ENCODE data around the gene TGIF1.

DNA sequence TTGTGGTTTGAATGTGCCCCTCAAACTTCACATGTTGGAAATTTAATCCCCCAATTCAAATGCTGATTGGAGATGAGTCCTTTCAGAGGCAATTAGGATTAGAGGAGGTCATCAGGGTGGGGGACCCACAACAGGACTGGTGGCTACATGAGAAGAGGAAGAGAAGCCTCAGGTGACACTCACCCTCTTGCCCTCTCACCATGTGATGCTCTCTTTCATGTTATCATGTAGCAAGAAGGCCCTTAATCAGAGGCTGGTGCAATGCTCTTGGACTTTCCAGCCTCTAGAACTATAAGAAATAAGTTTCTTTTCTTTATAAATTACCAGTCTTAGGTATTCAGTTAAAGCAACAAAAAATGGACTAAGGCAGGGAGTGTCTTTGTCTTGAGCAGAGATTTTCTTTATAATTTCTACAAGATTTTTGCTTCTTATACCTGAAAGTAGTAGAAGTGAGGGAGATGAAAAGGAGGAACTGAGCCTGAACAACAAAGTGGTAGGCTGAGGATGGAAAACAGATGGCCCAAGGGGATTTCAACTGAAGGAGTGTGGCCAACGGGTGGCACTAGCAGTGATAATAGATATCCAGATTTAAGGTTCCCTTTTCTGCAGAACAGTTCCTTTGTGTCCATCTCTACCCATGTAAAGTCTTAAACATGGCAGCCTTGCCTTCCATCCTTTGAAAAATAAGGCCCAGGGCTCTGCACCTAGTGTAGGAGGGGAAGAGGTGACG lies 49.2 kb upstream of the TGIF1 start:
- TF ChIP-seq, protein P1, sequence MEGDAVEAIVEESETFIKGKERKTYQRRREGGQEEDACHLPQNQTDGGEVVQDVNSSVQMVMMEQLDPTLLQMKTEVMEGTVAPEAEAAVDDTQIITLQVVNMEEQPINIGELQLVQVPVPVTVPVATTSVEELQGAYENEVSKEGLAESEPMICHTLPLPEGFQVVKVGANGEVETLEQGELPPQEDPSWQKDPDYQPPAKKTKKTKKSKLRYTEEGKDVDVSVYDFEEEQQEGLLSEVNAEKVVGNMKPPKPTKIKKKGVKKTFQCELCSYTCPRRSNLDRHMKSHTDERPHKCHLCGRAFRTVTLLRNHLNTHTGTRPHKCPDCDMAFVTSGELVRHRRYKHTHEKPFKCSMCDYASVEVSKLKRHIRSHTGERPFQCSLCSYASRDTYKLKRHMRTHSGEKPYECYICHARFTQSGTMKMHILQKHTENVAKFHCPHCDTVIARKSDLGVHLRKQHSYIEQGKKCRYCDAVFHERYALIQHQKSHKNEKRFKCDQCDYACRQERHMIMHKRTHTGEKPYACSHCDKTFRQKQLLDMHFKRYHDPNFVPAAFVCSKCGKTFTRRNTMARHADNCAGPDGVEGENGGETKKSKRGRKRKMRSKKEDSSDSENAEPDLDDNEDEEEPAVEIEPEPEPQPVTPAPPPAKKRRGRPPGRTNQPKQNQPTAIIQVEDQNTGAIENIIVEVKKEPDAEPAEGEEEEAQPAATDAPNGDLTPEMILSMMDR (IDR thresholded peaks at IDR 0.05), result no peak
- no peak for TF ChIP-seq EP300 (IDR thresholded peaks at IDR 0.05)
